Sigmoid colon (tissue), 7 donors: ENCODE measurements around the gene ACAP2. TPM values are rescaled to one million over a fixed set of nuclear protein-coding genes. Genes with fewer than 3 reads are reported as not detected.
A peak's percentile ranks its signal among the peaks of the same experiment; 100 is the strongest.

Source experiments
- DNase-seq: peaks from one replicate; pipeline ENCODE4 v3.0.0-alpha.2; 2019
- H3K27ac ChIP-seq, 4 donors: fragments of 200-600 bp; sonication (generic); one replicate each; pipeline ENCODE4 v1.5.1; 2016 to 2019; ENCODE audit warnings: mild to moderate bottlenecking in 1 of 4
- H3K27me3 ChIP-seq, 3 donors: fragments of 200-600 bp; sonication (generic); one replicate each; pipeline ENCODE4 v1.5.1; 2019; ENCODE audit warnings: mild to moderate bottlenecking in 1 of 3
- H3K36me3 ChIP-seq, 4 donors: fragments of 200-600 bp; sonication (generic); one replicate each; pipeline ENCODE4 v1.5.1; 2016 to 2019
- H3K4me1 ChIP-seq, 4 donors: fragments of 200-600 bp; sonication (generic); one replicate each; pipeline ENCODE4 v1.5.1; 2017 to 2019
- H3K4me3 ChIP-seq, 4 donors: fragments of 200-600 bp; sonication (generic); one replicate each; pipeline ENCODE4 v1.5.1; 2017 to 2019; ENCODE audit warnings: mild to moderate bottlenecking in 2 of 4, moderate library complexity in 1 of 4
- H3K9me3 ChIP-seq, 4 donors: fragments of 200-600 bp in 3 of 4; sonication (generic) in 3 of 4; one replicate each; pipeline versions ENCODE4 v1.5.1 to v1.6.1; 2013 to 2019
- CTCF ChIP-seq, 4 experiments: fragments of 450-650 bp in 3 of 4; fragments of 200-600 bp in 1 of 4; IDR thresholded peaks; one replicate each; pipeline ENCODE4 v1.5.1; 2016 to 2019; ENCODE audit warnings: antibody characterized with exemption in 4 of 4, mild to moderate bottlenecking in 3 of 4, moderate library complexity in 2 of 4
- EP300 ChIP-seq, 4 donors: sonication (generic); formaldehyde crosslinking; IDR thresholded peaks; one replicate each; pipeline ENCODE4 v1.6.1; 2017; ENCODE audit warnings: antibody characterized with exemption in 4 of 4
- POLR2A ChIP-seq, 2 donors: fragments of 450-650 bp; IDR thresholded peaks; one replicate each; pipeline ENCODE4 v1.6.1; 2016; ENCODE audit warnings: antibody characterized with exemption in 2 of 2, mild to moderate bottlenecking in 2 of 2, moderate library complexity in 2 of 2
- POLR2AphosphoS5 ChIP-seq, 4 donors: sonication (generic); formaldehyde crosslinking; IDR thresholded peaks; one replicate each; pipeline ENCODE4 v1.6.1; 2017; ENCODE audit warnings: antibody characterized with exemption in 4 of 4
- WGBS, 2 donors: extraction: QIAGEN DNeasy Blood & Tissue Kit; methylation state at CpG; one replicate each; pipeline ENCODE4 v1.1.7; 2013; 5-methylcytosine and 5-hydroxymethylcytosine counted together
- intact Hi-C: fragments of 100-400 bp; cut with DNase I; formaldehyde crosslinking; loops from one replicate; pipeline ENCODE4 v1.15.1; 2023
- polyA plus RNA-seq, 3 donors: library from polyadenylated mRNA; stranded (reverse); fragments of 200-250 nt; gene quantifications; one replicate each; pipeline ENCODE4 v1.2.3, GENCODE V29; 2013
- total RNA-seq, 4 donors: library from RNA; depleted of rRNA; stranded (reverse); fragments of >200 nt; gene quantifications; one replicate each; pipeline ENCODE4 v1.1.0, GENCODE V29; 2016
- donor health status: healthy with polysubstance abuse.
- donor health status: Bipolar disorder and iron deficiency.
- donor health status: healthy.

The ACAP2 gene
- total and polyA plus RNA-seq, 7 donors, result 12.0 to 57.1 (median 28.0) TPM

- Histone ChIP-seq H3K4me1 (no peaks in the 10 kb centered on the region), H3K27ac (no peak overlapping the region), H3K4me3 (no peak overlapping the region), H3K36me3 (no peaks in the 10 kb centered on the region), H3K9me3 (no peaks in the 10 kb centered on the region), H3K27me3 (no peaks in the 10 kb centered on the region)
- no peak for TF ChIP-seq POLR2AphosphoS5 (IDR thresholded peaks at IDR 0.05)
- no peak for DNase-seq
- intact Hi-C loops, result no loop called here
- WGBS, 2 donors, result 17 to 64% methylated on average over 3 of the region's 3 CpGs
Measured at GRCh38 chr3:195453236-195453635, 10.4 kb upstream of the ACAP2 start.

- no peak for TF ChIP-seq POLR2A (IDR thresholded peaks at IDR 0.05)
- no peak for TF ChIP-seq POLR2AphosphoS5 (IDR thresholded peaks at IDR 0.05)
- no peak for TF ChIP-seq EP300 (IDR thresholded peaks at IDR 0.05)
- TF ChIP-seq CTCF (IDR thresholded peaks at IDR 0.05), result no peak
- Histone ChIP-seq H3K9me3 (no peaks in the 10 kb centered on the region), H3K36me3 (no peaks in the 10 kb centered on the region), H3K27me3 (no peaks in the 10 kb centered on the region), H3K4me3 (no peak overlapping the region), H3K27ac (no peak overlapping the region), H3K4me1 (no peaks in the 10 kb centered on the region)
- intact Hi-C loops, result no loop called here
- no peak for DNase-seq
- 89 to 93% methylated on average over 6 of the region's 6 CpGs for WGBS, 2 donors
Measured at GRCh38 chr3:195451373-195452015, 8.7 kb upstream of the ACAP2 start.

- TF ChIP-seq CTCF (IDR thresholded peaks at IDR 0.05), result no peak
- peak in 1 of 4 donors; percentile 13 for TF ChIP-seq POLR2AphosphoS5 (IDR thresholded peaks at IDR 0.05)
- 65 to 83% methylated on average over 5 of the region's 5 CpGs for WGBS, 2 donors
- intact Hi-C loops, result no loop called here
- no peaks in the 10 kb centered on the region for H3K36me3 ChIP-seq
- peak overlapping the region in 2 of 4 donors; percentile 5 to 25 for H3K27ac ChIP-seq
- no peaks in the 10 kb centered on the region for H3K27me3 ChIP-seq
- DNase-seq, result peak; percentile 71
- H3K4me3 ChIP-seq, result no peak overlapping the region
- no peaks in the 10 kb centered on the region for H3K4me1 ChIP-seq
- H3K9me3 ChIP-seq, result no peaks in the 10 kb centered on the region
Measured at GRCh38 chr3:195450731-195451229, 8.0 kb upstream of the ACAP2 start.

GRCh38 chr3:195448205-195448875 is 5.5 kb upstream of the ACAP2 start:
- H3K9me3 ChIP-seq, result no peaks in the 10 kb centered on the region
- no peak overlapping the region for H3K4me3 ChIP-seq

More at GRCh38 chr3:195448205-195448875, 5.5 kb upstream of the ACAP2 start:
- WGBS, 2 donors, result 93 to 95% methylated on average over 11 to 12 of the region's 12 CpGs
- H3K36me3 ChIP-seq, result no peaks in the 10 kb centered on the region
- DNase-seq, result no peak
- peaks cover 0 to 6% (median 6%) of the 10 kb centered on the region in 4 donors for H3K4me1 ChIP-seq
- TF ChIP-seq POLR2A (IDR thresholded peaks at IDR 0.05) (no peak), EP300 (IDR thresholded peaks at IDR 0.05) (no peak), CTCF (IDR thresholded peaks at IDR 0.05) (no peak), POLR2AphosphoS5 (IDR thresholded peaks at IDR 0.05) (no peak)
- intact Hi-C loops, result no loop called here
- no peak overlapping the region for H3K27ac ChIP-seq
- H3K27me3 ChIP-seq, result no peaks in the 10 kb centered on the region
